PFSK-1 (cell line): ENCODE data around the gene GSG1L.

Experiments
- FOXP2 ChIP-seq: optimal IDR thresholded peaks from 2 replicates; pipeline ENCODE3; 2011; ENCODE audit warnings: borderline replicate concordance, control low read depth, inconsistent platforms; ENCODE audit not compliant: insufficient read depth; ENCODE audit errors: extremely low read length, extremely low read depth
- POLR2AphosphoS5 ChIP-seq: IDR thresholded peaks from 2 replicates; pipeline ENCODE4 v1.6.1; 2012; ENCODE audit warnings: low read depth, mild to moderate bottlenecking, control low read depth, low read length, moderate library complexity
- SIN3A ChIP-seq: IDR thresholded peaks from 2 replicates; pipeline ENCODE4 v1.6.1; 2012; ENCODE audit warnings: mild to moderate bottlenecking, low read length, moderate library complexity, borderline replicate concordance; ENCODE audit not compliant: insufficient read depth
- TAF1 ChIP-seq: IDR thresholded peaks from 2 replicates; pipeline ENCODE4 v1.6.1; 2012; ENCODE audit warnings: low read length, control low read depth, borderline replicate concordance; ENCODE audit not compliant: insufficient read depth
- TF ChIP-seq, protein P1 (sequence below), 2 experiments: IDR thresholded peaks; 2 replicates each; pipeline versions ENCODE4 v1.6.1 to v1.8.0; 2011 to 2012; ENCODE audit warnings: low read depth in 2 of 2, low read length in 2 of 2, control low read depth in 1 of 2, inconsistent platforms in 1 of 2, mild to moderate bottlenecking in 1 of 2, moderate library complexity in 1 of 2; ENCODE audit not compliant: insufficient read depth in 1 of 2

The GSG1L gene

DNA sequence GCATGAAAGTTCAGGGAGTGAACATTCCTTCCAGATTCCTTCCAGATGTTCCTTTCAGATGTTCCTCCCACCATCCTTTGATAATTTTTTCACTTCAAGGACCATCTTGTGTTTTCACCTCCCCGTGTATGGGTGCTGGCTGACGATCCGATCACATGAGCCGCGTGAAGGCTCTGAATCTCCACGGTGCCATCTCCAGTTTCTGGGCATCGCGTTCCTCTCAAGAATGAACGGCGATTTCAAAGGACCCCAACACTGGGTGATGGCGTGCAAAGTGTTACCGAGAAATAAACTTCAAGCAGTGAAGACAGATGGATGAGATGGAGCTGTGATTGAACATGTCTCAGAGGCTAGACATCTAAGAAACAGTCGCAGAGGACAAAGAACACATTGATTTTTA lies 245.3 kb downstream of the GSG1L start:
- no peak for TF ChIP-seq TAF1
- no peak for TF ChIP-seq FOXP2
- no peak for TF ChIP-seq SIN3A

DNA sequence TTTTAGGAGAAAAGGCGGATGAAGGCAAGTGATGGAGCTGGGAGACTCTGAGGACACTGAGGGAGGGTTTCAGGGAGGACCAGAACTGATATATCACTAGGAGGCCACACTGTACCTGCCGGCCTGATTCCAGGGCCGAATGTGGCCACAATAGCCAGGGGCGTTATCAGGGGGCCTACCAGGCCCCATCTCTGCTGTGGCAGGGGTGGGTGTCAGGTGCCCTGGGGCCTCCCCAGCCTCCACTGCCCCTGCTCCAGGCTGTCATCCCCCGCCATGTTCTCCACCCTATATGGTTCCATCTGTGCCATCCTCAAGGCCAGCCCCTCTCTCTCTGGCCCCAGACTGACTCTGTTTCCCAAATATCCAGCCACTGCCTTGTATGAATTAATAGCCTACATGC lies 246.5 kb downstream of the GSG1L start:
- TF ChIP-seq SIN3A (no peak), TAF1 (no peak), FOXP2 (no peak), POLR2AphosphoS5 (no peak)
- TF ChIP-seq, protein P1, sequence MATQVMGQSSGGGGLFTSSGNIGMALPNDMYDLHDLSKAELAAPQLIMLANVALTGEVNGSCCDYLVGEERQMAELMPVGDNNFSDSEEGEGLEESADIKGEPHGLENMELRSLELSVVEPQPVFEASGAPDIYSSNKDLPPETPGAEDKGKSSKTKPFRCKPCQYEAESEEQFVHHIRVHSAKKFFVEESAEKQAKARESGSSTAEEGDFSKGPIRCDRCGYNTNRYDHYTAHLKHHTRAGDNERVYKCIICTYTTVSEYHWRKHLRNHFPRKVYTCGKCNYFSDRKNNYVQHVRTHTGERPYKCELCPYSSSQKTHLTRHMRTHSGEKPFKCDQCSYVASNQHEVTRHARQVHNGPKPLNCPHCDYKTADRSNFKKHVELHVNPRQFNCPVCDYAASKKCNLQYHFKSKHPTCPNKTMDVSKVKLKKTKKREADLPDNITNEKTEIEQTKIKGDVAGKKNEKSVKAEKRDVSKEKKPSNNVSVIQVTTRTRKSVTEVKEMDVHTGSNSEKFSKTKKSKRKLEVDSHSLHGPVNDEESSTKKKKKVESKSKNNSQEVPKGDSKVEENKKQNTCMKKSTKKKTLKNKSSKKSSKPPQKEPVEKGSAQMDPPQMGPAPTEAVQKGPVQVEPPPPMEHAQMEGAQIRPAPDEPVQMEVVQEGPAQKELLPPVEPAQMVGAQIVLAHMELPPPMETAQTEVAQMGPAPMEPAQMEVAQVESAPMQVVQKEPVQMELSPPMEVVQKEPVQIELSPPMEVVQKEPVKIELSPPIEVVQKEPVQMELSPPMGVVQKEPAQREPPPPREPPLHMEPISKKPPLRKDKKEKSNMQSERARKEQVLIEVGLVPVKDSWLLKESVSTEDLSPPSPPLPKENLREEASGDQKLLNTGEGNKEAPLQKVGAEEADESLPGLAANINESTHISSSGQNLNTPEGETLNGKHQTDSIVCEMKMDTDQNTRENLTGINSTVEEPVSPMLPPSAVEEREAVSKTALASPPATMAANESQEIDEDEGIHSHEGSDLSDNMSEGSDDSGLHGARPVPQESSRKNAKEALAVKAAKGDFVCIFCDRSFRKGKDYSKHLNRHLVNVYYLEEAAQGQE (IDR thresholded peaks at IDR 0.05; ENCODE audit: insufficient read depth in 1 of 2, low read depth in 2 of 2, low read length in 2 of 2), result no peak

DNA sequence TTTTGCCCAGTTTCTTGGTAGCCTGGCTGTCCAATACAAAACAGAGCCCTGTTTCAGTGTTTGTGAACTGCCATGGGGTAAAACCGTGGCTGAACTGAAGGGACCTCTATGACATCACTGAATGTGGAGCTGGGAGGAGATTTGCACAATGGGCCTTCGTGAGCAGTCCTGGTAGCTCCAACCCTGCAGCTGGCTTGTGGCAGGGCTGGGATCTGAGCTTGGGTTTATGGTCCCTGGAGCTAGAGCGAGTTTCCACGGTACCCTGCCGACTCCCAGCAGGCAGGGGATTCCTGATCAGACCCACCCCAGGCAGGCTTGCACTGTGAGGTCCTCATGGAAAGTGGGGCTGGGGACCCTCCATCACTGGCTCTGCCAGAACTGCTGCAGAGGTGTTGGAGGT lies 247.0 kb downstream of the GSG1L start:
- TF ChIP-seq, protein P1 (IDR thresholded peaks at IDR 0.05; ENCODE audit: insufficient read depth in 1 of 2, low read depth in 2 of 2, low read length in 2 of 2), result no peak
- no peak for TF ChIP-seq TAF1
- TF ChIP-seq POLR2AphosphoS5, result no peak
- no peak for TF ChIP-seq SIN3A
- no peak for TF ChIP-seq FOXP2

DNA sequence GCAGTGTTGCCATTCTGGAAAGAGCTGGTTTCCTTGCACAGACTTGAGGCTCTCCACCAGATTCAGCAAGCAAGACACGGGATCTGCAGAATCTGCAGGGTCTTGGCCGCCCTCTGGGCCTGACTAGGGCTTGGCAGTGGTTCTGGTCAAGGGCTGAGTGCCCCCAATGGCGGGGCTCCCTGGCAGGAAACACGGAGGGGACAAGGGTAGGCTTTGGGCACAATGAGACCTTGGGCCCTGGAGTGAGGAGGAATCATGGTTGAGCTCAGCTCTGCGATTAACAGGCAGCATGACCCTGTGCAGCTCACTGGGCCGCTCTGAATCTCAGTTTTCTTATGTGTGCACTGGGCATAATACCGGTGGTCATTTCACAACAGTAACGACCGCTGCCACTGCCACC lies 249.9 kb downstream of the GSG1L start:
- TF ChIP-seq TAF1, result no peak
- no peak for TF ChIP-seq SIN3A
- no peak for TF ChIP-seq FOXP2
- TF ChIP-seq POLR2AphosphoS5, result no peak
- TF ChIP-seq, protein P1 (IDR thresholded peaks at IDR 0.05; ENCODE audit: insufficient read depth in 1 of 2, low read depth in 2 of 2, low read length in 2 of 2), result no peak

DNA sequence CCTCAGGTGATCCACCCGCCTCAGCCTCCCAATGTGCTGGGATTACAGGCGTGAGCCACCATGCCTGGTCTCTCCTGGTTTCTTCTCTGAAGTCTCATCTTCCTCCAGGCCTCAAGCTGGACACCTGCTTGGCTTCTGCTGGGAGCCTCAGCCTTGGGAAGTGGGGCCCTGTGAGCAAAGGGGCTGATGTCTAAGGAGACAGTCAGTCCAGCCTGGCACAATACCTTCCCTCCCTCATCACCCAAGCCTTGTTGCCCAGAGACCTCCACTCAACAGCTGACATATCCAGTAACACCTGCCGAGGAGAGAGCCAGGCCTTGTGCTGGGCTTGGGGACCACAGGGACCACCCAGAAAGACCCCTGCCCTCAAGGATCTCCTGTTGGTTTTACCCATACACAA lies 251.6 kb downstream of the GSG1L start:
- no peak for TF ChIP-seq TAF1
- TF ChIP-seq FOXP2, result no peak
- TF ChIP-seq, protein P1 (IDR thresholded peaks at IDR 0.05; ENCODE audit: insufficient read depth in 1 of 2, low read depth in 2 of 2, low read length in 2 of 2), result no peak
- TF ChIP-seq SIN3A, result no peak
- TF ChIP-seq POLR2AphosphoS5, result no peak

DNA sequence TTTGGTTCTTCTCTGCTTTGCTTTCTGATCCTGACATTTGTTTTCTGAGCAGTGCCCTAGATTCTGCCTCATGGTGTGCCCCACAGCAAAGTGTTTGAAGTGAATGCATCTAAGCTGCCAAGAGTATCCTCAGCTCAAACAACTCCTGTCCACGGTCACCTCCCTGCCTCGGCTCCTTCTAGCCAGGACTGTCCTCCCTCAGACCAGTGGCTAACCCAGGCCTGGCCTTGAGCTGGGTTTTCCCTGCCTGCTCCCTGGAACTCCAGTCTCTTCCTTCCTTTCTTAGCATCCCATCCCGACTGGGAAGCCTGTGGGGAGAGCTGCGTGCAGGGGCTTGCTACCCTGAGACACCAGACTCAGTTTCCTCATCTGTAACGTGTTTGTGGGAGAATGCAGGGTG lies 256.5 kb downstream of the GSG1L start:
- TF ChIP-seq, protein P1 (IDR thresholded peaks at IDR 0.05; ENCODE audit: insufficient read depth in 1 of 2, low read depth in 2 of 2, low read length in 2 of 2), result no peak
- no peak for TF ChIP-seq POLR2AphosphoS5
- TF ChIP-seq SIN3A, result no peak
- no peak for TF ChIP-seq FOXP2
- no peak for TF ChIP-seq TAF1
